ENCODE data around the gene MTMR1. TPM values are rescaled to one million over a fixed set of nuclear protein-coding genes. Genes with fewer than 3 reads are reported as not detected.

MTMR1 gene
- total RNA-seq, 4 donors from 2014 or later: 8.3 to 11.5 (median 11.0) TPM

DNA sequence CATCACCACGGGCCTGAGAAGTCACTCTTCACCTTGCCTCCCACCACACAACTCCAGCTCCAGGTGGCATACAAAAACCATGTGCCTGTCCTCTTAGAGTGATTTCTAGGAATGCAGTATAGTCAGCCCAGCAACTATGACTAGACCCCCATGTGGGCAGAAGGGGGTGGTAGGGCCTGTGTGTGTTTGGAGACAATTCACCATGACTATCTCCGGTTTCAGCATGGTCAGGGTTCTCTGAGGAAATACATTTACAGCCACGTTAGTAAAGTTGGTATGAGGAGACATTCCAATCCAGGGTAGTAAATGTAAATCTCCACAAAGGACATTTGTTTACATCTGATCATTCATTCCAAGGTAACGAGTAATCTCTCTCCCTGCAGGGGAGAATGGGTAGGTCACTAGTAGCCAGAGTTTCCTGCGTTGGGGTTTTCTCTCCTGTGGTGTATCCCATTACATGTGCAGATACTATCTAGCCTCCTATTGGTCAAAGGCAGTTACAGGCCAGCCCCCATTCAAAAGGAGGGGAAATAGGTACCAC is 4.2 kb upstream of the MTMR1 start:
- no peaks in the 10 kb centered on the region for H3K27me3 ChIP-seq

GRCh38 chrX:150690126-150690525 is 3.1 kb upstream of the MTMR1 start:
- peaks cover 0 to 4% (median 2%) of the 10 kb centered on the region in 4 donors for H3K4me1 ChIP-seq
- no peaks in the 10 kb centered on the region for H3K9me3 ChIP-seq
- H3K4me3 ChIP-seq: no peak overlapping the region
- H3K36me3 ChIP-seq: no peaks in the 10 kb centered on the region
- TF ChIP-seq EP300 (IDR thresholded peaks at IDR 0.05) (no peak), POLR2A (IDR thresholded peaks at IDR 0.05) (no peak)
- TF ChIP-seq, protein P1, sequence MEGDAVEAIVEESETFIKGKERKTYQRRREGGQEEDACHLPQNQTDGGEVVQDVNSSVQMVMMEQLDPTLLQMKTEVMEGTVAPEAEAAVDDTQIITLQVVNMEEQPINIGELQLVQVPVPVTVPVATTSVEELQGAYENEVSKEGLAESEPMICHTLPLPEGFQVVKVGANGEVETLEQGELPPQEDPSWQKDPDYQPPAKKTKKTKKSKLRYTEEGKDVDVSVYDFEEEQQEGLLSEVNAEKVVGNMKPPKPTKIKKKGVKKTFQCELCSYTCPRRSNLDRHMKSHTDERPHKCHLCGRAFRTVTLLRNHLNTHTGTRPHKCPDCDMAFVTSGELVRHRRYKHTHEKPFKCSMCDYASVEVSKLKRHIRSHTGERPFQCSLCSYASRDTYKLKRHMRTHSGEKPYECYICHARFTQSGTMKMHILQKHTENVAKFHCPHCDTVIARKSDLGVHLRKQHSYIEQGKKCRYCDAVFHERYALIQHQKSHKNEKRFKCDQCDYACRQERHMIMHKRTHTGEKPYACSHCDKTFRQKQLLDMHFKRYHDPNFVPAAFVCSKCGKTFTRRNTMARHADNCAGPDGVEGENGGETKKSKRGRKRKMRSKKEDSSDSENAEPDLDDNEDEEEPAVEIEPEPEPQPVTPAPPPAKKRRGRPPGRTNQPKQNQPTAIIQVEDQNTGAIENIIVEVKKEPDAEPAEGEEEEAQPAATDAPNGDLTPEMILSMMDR (IDR thresholded peaks at IDR 0.05): no peak
- no peak for DNase-seq (ENCODE audit: low spot score in 2 of 2)
- no peaks in the 10 kb centered on the region for H3K27me3 ChIP-seq
- H3K27ac ChIP-seq: no peak overlapping the region

More for the DNA sequence above, 4.2 kb upstream of the MTMR1 start:
- no peak overlapping the region for H3K27ac ChIP-seq
- H3K4me3 ChIP-seq: no peak overlapping the region
- no peaks in the 10 kb centered on the region for H3K36me3 ChIP-seq
- no peaks in the 10 kb centered on the region for H3K9me3 ChIP-seq
- peaks cover 0 to 4% (median 0%) of the 10 kb centered on the region in 4 donors for H3K4me1 ChIP-seq
- TF ChIP-seq, protein P1 (IDR thresholded peaks at IDR 0.05): no peak
- TF ChIP-seq EP300 (IDR thresholded peaks at IDR 0.05) (no peak), POLR2A (IDR thresholded peaks at IDR 0.05) (no peak)
- no peak for DNase-seq (ENCODE audit: low spot score in 2 of 2)
- 51 to 54% methylated on average over 4 to 5 of the region's 5 CpGs for WGBS, 2 donors

DNA sequence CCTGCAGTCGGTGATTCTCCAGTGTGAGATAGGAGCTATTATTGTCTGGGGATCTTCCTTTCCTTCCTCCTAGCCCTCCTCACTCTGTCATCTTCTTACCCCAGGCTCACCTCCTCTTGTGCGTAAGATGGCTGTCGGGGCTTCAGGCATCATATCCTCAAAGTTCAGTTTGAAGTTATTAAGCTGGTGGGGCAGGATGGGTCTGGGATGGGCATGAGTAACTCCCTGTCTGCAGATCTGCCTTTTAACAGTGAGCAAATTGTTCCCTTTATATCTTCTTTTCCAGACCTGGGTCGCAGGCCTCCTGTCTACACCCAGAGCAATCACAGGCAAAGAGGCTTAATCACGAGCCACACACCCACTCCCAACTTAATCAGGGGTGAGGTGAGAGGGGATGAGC is 900 bp upstream of the MTMR1 start:
- TF ChIP-seq POLR2A (IDR thresholded peaks at IDR 0.05): no peak
- TF ChIP-seq EP300 (IDR thresholded peaks at IDR 0.05): no peak
- TF ChIP-seq, protein P1 (IDR thresholded peaks at IDR 0.05): no peak
- Histone ChIP-seq H3K27me3 (no peaks in the 10 kb centered on the region), H3K4me3 (peak overlapping the region in 1 of 4 donors; percentile 67), H3K36me3 (no peaks in the 10 kb centered on the region), H3K27ac (peak overlapping the region in 2 of 4 donors; percentile 79 to 90), H3K4me1 (peaks cover 0 to 4% (median 2%) of the 10 kb centered on the region in 4 donors), H3K9me3 (no peaks in the 10 kb centered on the region)
- WGBS, 2 donors: 58 to 60% methylated on average over 5 of the region's 5 CpGs
- DNase-seq (ENCODE audit: low spot score in 2 of 2): no peak

DNA sequence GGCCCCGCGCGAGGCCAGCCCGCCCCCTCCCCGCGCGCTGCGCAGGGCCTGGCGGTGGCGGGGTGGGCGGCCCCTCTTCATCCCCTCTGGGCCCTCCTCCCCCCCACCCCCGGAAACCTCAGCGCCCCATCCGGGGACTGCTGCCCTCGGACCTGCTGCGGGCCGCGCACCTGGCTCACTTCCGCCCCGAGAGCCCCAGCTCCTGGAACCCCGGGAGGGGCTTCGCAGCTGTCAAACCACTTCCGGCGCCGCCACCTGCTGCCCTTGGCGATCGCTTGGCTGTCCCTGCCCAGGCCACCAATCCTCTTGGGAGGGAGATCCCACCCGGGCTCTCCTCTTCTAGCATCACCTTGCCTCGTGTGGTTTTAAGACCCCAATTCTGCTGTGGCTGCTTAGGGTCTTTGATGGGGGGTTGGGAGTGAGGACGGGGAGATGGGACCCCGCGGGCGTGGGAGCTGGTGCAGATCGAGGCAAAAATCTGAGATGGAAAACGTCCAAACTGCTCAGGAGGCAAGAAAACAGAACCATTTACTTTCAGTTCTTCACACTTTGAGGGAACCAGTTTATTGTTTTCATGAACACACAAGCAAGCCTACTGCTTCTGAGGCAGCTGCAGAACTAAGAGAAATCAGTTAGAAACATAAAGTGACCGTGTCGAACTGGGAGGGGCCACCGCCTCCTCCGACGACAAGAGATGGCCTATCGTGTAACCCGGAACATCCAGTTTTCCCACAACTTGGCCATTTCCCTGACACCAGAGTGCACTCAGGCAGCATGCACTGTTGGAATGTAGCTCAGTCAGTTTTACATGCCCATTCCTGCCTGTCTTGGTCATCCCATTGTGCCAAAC is 754 bp downstream of the MTMR1 start:
- Histone ChIP-seq H3K36me3 (no peaks in the 10 kb centered on the region), H3K27ac (peak overlapping the region; percentile 62 to 90 (median 84)), H3K4me3 (peak overlapping the region; percentile 47 to 67 (median 54)), H3K4me1 (peaks cover 0 to 4% (median 2%) of the 10 kb centered on the region in 4 donors), H3K27me3 (no peaks in the 10 kb centered on the region), H3K9me3 (no peaks in the 10 kb centered on the region)
- no peak for DNase-seq (ENCODE audit: low spot score in 2 of 2)
- peak in 1 of 2 donors; percentile 25 for TF ChIP-seq POLR2A (IDR thresholded peaks at IDR 0.05)
- TF ChIP-seq, protein P1 (IDR thresholded peaks at IDR 0.05): no peak
- 0 to 43% methylated on average over 15 to 35 of the region's 42 CpGs for WGBS, 2 donors

All from tibial nerve (tissue), 4 donors.